IPS-11a (cell line): Measurements from ENCODE around the gene ABCD1.

Experiments
- H3K4me3 ChIP-seq: one replicate; pipeline ENCODE4 v1.5.1; 2013; ENCODE audit warnings: low read depth, low read length, control low read depth

ABCD1 gene

DNA sequence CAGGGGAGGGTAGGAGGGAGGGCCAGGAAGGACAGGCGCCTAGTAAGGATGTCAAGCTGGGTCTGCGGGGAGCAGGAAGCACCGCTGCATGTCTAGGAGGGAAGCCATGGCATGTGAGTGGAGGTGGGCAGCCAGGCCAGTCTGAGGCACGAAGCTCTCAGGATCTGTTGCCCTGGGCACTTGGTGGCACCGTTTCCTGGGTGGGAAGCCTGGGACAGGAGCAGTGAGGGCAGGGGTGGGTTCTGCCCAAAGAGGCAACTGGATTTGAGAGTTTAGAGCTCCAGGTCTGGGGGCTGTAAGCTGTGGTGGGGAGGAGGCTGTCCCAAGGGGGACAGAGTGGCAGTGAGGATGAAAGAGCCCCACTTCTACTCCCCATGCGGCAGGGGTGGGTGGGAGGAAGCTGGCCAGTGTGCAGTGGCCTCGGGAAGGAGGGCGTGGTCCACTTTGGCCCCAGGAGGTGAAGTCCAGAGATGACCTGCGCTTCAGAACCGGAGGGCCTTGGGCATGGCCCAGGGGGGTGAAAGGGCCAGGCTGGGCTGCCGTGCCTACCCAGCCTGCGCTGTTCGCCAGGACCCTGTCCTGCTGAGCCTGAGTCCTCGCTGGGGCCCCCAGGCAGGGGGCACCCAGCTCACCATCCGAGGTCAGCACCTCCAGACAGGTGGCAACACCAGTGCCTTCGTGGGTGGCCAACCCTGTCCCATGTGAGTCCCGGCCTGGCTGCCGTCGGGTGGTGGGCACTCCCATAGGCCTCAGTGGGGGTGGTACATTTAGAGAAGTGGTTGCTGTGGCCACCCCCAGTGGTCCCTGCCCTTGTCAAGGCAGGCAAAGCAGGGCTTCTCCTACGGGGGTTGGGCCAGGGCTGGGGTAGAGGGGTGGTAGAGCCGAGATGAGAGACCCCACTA is 47.9 kb downstream of the ABCD1 start:
- H3K4me3 ChIP-seq = no peak overlapping the region

DNA sequence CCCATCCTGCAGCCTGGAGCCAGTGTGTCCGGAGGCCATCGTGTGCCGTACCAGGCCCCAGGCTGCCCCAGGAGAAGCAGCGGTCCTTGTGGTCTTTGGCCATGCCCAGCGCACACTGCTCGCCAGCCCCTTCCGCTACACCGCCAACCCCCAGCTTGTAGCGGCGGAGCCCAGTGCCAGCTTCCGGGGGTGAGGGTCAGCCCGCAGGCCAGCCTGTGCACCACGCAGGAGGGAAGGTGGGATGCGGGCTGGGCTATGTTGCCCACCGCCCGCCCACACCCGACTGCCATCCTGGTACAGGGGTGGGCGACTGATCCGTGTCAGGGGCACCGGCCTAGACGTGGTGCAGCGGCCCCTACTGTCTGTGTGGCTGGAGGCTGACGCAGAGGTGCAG is 48.6 kb downstream of the ABCD1 start:
- no peak overlapping the region for H3K4me3 ChIP-seq

DNA sequence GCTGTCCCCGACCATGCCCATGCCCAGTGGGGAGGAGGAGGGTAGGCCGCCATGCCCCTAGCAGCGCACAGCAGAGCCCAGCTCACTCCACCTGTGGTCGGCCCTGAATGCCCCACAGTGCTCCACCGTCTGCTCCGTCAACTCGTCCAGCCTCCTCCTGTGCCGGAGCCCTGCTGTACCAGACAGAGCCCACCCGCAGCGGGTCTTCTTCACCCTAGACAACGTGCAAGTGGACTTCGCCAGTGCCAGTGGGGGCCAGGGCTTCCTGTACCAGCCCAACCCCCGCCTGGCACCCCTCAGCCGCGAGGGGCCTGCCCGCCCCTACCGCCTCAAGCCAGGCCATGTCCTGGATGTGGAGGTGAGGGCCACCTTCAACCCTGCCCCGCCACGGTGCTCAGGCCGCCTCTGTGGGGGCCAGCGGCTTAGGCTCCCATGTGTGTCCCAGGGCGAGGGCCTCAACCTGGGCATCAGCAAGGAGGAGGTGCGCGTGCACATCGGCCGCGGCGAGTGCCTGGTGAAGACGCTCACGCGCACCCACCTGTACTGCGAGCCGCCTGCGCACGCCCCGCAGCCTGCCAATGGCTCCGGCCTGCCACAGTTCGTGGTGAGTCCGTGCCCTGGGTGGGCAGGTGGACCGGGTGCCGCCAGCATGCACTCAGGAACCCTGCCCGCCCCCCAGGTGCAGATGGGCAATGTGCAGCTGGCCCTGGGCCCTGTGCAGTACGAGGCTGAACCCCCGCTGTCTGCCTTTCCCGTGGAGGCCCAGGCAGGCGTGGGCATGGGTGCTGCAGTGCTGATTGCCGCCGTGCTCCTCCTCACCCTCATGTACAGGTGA is 49.3 kb downstream of the ABCD1 start:
- no peak overlapping the region for H3K4me3 ChIP-seq

DNA sequence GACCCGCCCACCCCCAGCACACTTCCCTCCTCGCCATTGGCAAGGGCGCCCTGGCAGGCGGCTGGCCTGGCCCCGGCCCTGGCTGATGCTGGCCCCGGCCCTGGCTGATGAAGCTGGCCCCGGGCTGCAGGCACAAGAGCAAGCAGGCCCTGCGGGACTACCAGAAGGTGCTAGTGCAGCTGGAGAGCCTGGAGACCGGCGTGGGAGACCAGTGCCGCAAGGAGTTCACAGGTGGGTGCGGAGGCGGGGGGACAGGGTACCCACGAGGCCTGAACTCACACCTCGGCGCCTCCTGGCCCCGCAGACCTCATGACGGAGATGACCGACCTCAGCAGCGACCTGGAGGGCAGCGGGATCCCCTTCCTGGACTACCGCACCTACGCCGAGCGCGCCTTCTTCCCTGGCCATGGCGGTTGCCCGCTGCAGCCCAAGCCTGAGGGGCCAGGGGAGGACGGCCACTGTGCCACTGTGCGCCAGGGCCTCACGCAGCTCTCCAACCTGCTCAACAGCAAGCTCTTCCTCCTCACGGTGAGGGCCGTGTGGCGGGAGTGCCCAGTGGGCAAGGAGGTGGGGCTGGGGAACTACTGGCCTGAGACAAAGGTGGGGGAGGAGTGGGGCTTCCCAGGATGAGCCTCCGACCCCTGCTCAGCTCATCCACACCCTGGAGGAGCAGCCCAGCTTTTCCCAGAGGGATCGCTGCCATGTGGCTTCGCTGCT is 50.1 kb downstream of the ABCD1 start:
- no peak overlapping the region for H3K4me3 ChIP-seq

DNA sequence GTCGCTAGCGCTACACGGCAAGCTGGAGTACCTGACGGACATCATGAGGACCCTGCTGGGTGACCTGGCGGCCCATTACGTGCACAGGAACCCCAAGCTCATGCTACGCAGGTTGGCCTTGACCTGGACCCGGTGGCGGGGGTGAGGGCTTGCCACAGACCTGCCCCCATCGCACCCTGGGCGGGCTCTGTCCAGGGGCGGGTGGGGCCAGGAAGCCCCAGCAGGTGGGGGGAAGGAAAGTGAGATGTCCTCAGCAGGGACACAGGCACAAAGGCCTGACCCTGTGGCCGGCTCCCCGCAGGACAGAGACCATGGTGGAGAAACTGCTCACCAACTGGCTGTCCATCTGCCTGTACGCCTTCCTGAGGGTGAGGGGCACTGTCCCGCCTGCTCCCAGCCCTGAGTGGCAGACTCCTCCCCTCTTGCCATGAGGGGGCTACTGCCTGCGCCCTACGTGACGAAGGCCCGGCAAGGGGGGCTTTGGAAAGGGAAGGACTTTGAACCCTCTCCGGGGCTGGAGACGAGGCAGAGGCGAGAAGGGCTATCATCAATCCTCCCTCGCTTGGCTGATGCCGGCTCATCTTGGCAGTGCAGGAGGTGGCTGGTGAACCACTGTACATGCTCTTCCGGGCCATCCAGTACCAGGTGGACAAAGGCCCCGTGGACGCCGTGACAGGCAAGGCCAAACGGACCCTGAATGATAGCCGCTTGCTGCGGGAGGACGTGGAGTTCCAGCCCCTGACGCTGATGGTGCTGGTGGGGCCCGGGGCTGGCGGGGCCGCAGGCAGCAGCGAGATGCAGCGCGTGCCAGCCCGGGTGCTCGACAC is 50.9 kb downstream of the ABCD1 start:
- no peak overlapping the region for H3K4me3 ChIP-seq

DNA sequence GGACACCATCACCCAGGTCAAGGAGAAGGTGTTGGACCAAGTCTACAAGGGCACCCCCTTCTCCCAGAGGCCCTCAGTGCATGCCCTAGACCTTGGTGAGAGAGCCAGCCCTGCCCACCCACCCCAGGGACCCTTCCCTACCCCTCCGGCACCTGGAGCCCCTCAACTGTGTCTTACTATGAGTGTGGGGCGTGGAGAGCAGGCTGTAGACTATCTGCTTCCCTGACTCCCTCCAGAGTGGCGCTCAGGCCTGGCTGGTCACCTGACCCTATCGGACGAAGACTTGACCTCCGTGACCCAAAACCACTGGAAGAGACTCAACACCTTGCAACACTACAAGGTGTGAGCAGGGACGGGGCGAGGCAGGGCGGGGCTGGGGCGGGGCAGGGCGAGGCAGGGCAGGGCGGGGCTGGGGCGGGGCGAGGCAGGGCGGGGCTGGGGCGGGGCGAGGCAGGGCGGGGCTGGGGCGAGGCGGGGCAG is 51.5 kb downstream of the ABCD1 start:
- no peak overlapping the region for H3K4me3 ChIP-seq

DNA sequence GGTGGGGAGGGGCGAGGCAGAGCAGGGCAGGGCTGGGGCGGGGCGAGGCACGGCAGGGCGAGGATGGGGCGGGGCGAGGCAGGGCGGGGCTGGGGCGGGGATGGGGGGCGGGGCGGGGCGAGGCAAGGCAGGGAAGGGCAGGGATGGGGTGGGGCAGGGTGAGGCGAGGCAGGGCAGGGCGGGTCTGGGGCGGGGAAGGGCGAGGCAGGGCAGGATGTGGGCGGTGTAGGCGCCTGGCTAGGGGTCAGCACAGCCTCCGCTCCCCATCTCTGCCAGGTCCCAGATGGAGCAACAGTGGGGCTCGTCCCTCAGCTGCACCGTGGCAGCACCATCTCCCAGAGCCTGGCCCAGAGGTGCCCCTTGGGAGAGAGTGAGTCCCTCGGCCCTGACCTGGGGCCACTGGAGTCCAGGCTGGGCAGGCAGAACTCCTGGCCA is 52.0 kb downstream of the ABCD1 start:
- no peak overlapping the region for H3K4me3 ChIP-seq

DNA sequence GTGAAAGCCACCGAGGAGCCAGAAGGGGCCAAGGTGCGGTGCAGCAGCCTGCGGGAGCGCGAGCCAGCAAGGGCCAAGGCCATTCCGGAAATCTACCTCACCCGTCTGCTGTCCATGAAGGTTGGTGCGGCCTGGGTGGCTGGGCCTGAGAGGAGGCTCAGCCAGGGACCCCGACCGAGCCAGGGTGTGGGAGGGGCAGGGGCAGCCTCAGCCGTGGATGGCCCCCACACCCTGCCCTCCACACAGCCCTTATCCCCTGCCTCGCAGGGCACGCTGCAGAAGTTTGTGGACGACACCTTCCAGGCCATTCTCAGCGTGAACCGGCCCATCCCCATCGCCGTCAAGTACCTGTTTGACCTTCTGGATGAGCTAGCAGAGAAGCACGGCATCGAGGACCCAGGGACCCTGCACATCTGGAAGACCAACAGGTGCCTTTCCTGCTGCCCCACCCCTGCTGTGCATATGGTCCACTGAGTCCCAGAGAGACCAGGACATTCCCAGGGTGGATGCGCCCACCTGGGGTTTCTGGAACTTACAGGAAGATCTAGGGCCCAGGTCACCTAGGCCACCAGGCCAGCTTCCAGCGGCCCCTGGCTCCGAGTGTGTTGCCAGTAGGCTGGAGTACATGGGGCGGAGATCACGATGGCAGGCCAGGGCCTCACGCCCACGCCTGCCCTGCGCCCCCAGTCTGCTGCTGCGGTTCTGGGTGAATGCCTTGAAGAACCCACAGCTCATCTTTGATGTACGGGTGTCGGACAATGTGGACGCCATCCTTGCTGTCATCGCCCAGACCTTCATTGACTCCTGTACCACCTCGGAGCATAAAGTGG is 52.8 kb downstream of the ABCD1 start:
- no peak overlapping the region for H3K4me3 ChIP-seq

DNA sequence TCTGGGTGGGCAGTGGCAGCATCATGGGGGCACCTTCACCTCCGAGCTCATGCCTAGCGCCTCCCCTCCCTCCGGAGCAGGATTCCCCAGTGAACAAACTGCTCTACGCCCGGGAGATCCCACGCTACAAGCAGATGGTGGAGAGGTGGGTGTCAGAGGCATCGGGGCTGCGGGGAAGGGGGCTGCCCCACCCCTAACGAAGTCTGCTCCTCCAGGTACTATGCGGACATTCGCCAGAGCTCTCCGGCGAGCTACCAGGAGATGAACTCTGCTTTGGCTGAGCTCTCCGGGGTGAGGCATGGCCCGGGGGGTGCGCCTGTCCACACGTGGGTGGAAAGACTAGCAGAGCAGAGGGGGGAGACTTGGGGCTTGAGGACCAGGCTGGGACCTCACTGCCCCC is 53.5 kb downstream of the ABCD1 start:
- no peak overlapping the region for H3K4me3 ChIP-seq

DNA sequence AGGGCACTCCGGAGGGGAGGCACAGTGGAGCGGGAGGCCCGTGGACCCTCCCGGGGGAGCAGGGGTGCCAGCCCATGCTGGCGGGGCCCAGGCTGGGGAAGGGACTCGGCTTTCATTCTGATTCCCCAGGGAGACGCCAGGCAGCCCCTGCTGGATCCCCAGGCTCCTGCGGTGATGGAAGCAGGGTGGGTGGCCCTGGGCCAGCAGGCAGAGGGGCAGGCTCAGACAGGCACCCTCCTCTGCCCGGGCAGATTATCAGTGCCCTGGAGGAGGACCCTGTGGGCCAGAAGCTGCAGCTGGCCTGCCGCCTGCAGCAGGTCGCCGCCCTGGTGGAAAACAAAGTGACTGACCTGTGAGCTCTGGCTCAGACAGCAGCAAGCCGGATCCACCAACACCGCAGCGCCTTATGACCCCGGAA is 54.0 kb downstream of the ABCD1 start:
- no peak overlapping the region for H3K4me3 ChIP-seq

DNA sequence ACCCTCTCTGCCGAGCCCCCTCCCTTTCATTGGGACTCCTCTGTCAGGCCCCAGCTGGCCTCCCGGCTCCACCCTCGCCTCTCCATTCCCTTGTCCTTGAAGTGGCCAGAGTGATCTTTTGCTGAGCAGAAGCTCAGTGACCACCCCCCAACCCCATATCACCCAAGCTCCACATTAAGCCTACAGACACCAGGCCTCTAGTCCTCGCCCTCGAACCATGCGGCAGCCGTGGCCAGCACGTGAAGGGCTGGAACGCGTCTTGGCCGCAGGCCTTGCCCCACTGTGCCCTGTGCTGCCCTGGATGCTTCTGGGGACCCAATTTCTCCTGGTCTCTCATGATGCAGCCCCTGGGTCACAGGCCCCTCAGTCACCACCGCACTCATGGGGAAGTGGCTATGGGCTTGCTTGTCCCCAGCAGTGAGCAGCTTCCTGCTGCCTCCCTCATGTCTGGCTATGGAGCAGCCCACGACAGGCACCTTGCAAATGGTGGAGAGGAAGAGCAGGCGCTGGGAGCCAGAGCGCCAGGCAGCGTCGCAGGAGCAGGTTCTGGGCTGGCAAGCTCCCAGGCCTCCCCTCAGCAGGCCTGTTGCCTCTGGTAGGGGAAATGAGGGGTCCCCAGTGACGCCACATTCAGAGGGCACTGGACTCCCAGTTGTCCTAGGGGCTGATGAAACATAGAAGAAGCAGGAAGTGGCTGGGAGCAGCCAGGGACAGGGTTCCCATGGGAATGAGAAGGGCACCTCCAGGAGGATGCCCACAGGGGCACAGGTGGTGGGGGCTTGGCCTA is 55.4 kb downstream of the ABCD1 start:
- H3K4me3 ChIP-seq = no peak overlapping the region

DNA sequence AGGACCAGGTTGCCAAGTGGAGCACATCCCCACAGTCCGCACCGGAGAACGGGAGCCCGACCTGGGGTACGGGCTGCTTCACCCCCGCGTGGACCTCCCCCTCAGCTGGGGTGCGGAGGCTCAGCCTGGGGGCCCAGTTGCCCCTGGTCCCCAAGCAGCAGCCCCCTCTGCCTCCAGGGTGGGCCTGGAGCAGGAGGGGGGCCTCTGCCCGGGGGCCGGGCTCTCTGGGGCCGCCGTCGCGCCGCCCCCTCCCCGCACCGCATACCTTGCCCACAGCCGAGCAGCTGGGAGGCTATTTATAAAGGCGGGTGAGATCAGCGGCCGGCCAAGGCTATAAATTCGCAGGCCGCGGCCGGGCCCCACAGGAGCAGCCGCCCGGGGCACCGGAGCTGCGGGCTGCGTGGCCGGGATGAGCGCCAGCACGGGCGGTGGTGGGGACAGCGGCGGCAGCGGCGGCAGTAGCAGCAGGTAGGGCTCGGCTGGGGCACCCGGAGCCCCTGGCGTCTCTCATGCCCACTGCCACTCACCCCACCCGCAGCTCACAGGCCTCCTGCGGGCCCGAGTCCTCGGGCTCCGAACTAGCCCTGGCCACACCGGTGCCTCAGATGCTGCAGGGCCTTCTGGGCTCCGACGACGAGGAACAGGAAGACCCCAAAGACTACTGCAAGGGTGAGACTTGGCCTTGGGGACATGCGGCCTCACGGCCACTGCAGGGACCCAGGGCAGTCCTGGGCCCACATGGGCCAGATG is 56.2 kb downstream of the ABCD1 start, which contains the start of gene SRPK3:
SRPK3 (plus strand) TSS at position 364 of the 750 bp plus-strand sequence; CDS start at position 410, 46 bp downstream.
- no peak within 1 kb of the TSS for H3K4me3 ChIP-seq

DNA sequence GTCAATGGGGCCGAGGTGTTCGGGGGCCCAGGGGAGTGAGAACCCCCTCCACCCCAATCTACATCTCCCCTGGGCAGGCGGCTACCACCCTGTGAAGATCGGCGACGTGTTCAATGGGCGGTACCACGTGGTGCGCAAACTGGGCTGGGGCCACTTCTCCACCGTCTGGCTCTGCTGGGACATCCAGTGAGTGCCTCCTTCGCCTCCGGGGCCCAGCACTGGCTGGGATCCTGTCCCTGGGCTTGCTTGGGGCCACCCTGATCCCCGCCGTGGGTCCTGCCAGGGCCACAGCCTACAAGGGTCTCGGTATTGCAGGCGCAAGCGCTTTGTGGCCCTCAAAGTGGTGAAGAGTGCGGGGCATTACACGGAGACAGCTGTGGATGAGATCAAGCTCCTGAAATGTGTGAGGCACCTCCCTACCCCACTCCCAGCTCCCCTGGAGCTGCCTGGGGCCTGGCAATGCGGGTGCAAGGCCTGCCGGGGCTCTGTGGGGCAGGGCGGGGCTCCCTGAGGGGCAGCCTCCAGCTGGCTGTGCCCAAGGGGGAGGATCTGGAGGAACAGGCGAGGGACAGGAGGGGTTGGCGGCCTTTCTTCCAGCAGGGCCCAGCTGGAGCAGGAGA is 56.9 kb downstream of the ABCD1 start:
- H3K4me3 ChIP-seq = no peak overlapping the region

DNA sequence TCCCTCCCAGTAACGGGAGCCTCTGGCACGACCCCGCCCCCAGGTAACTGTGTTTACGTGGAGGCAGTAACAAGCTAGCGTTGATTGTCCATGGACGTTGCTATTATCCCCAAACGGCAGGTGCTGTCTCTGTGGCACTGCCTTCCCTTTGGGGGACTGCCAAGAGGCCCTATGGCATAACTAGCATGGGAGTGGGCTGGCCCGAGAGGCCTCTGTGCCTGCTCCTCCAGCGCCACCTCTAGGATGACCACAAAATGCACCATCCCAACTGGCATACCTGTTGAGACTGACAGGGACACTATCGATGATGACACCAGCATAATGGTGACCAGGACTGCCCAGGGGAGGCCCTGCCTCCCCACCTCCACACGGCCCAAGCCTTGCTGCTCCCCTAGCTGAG is 57.7 kb downstream of the ABCD1 start:
- no peak overlapping the region for H3K4me3 ChIP-seq

DNA sequence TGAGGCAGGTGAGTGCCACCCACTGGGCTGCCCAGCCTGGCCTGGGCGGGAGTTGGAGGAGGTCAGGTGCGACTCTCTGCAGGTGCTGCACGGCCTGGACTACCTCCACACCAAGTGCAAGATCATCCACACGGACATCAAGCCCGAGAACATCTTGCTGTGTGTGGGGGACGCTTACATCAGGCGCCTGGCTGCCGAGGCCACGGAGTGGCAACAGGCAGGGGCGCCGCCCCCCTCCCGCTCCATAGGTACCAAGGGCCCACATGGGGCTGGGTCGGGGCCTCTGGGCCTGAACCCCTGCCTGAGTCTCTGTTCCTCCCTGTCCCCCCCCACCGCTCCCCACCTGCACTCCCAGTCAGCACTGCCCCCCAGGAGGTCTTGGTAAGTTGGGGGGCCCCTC is 58.2 kb downstream of the ABCD1 start:
- no peak overlapping the region for H3K4me3 ChIP-seq

DNA sequence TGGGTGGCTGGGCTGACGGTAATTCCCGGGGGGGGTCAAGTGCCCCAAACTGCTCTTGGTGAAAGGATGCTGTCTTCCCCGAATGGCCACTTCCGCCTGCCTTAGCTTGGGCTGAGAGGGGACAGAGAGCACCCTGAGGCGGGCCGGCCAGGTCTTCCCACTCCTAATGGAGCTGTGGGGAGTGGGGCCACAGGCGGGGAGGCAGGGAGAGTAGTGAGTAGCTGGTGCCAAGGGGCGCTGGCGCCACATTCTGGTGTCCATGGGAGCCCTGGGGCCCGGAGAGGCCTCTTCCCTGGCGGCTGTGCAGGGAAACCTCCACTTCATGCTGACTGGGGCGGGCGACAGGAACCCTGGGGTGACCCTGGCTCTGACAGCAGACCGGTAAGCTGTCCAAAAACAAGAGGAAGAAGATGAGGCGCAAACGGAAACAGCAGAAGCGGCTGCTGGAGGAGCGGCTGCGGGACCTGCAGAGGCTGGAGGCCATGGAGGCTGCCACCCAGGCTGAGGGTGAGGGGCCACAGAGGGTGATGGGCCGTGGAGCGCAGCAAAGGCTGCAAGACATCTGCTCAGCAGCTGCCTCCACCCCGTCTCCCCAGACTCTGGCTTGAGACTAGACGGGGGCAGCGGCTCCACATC is 58.8 kb downstream of the ABCD1 start:
- H3K4me3 ChIP-seq = no peak overlapping the region
